WTC11 (cell line): ENCODE measurements around the gene POP5. TPM values are rescaled to one million over a fixed set of nuclear protein-coding genes. Genes with fewer than 3 reads are reported as not detected.

ENCODE experiments used
- ATAC-seq: fragments of 200-7000 bp; cut with Tn5 transposase; 2 replicates; pipeline ENCODE4 v1.10.0; 2021; ENCODE audit warnings: mild to moderate bottlenecking, moderate library complexity
- CTCF ChIA-PET: fragments of 300-600 bp; sonication (Branson Sonifier 250); formaldehyde crosslinking; loops from one replicate; lab custom pipeline; 2021; ENCODE audit warnings: antibody characterized with exemption; lab: Charles Lee
- POLR2A ChIA-PET: fragments of 350-600 bp; sonication (Branson Sonifier 250); formaldehyde crosslinking; loops from one replicate; lab custom pipeline; 2021; ENCODE audit warnings: antibody characterized with exemption; lab: Charles Lee
- DNase-seq: peaks from one replicate; pipeline ENCODE4 v3.0.0; 2021; ENCODE audit warnings: low spot score
- H3K27ac Mint-ChIP-seq: 2 replicates; pipeline ENCODE4 v1.8.0; 2021; ENCODE audit warnings: mixed read lengths
- H3K27me3 Mint-ChIP-seq: 2 replicates; pipeline ENCODE4 v1.8.0; 2021; ENCODE audit warnings: low read depth, mild to moderate bottlenecking, moderate library complexity, mixed read lengths
- H3K36me3 Mint-ChIP-seq: 2 replicates; pipeline ENCODE4 v1.8.0; 2021; ENCODE audit warnings: mixed read lengths
- H3K4me1 Mint-ChIP-seq: 2 replicates; pipeline ENCODE4 v1.8.0; 2022; ENCODE audit warnings: mixed read lengths
- H3K4me3 Mint-ChIP-seq: 2 replicates; pipeline ENCODE4 v1.8.0; 2021; ENCODE audit warnings: mild to moderate bottlenecking, moderate library complexity, mixed read lengths
- H3K9me3 Mint-ChIP-seq: 2 replicates; pipeline ENCODE4 v1.8.0; 2021; ENCODE audit warnings: mixed read lengths
- ATF2 ChIP-seq: sonication (generic); formaldehyde crosslinking; IDR thresholded peaks from 2 replicates; pipeline ENCODE4 v1.8.1; 2022; ENCODE audit warnings: low read depth, missing genetic modification reagents, borderline replicate concordance
- ATF3 ChIP-seq: sonication (generic); formaldehyde crosslinking; conservative IDR thresholded peaks from 2 replicates; pipeline ENCODE4 v1.8.1; 2022; ENCODE audit warnings: mild to moderate bottlenecking, missing genetic modification reagents
- CDX4 ChIP-seq: fragments of 250-450 bp; sonication (Bioruptor Pico); IDR thresholded peaks from 2 replicates; pipeline ENCODE4 v1.9.0; 2021; ENCODE audit warnings: moderate library complexity, mild to moderate bottlenecking, inconsistent platforms, borderline replicate concordance
- E2F4 ChIP-seq: sonication (generic); formaldehyde crosslinking; IDR thresholded peaks from 2 replicates; pipeline ENCODE4 v1.8.1; 2022; ENCODE audit warnings: low read depth, mild to moderate bottlenecking, moderate library complexity, missing genetic modification reagents, borderline replicate concordance
- ESRRA ChIP-seq: sonication (generic); formaldehyde crosslinking; IDR thresholded peaks from 2 replicates; pipeline ENCODE4 v1.8.1; 2022; ENCODE audit warnings: mild to moderate bottlenecking, missing genetic modification reagents, borderline replicate concordance
- GABPB1 ChIP-seq: sonication (generic); formaldehyde crosslinking; IDR thresholded peaks from 2 replicates; pipeline ENCODE4 v1.8.1; 2023; ENCODE audit warnings: mild to moderate bottlenecking, missing genetic modification reagents
- MLX ChIP-seq: sonication (generic); formaldehyde crosslinking; IDR thresholded peaks from 2 replicates; pipeline ENCODE4 v1.8.1; 2023; ENCODE audit warnings: mild to moderate bottlenecking, missing genetic modification reagents, moderate library complexity
- MYBL2 ChIP-seq: sonication (generic); formaldehyde crosslinking; IDR thresholded peaks from 2 replicates; pipeline ENCODE4 v1.8.1; 2023; ENCODE audit warnings: mild to moderate bottlenecking, moderate library complexity, missing genetic modification reagents
- NFATC4 ChIP-seq: fragments of 250-450 bp; sonication (Bioruptor Pico); IDR thresholded peaks from 2 replicates; pipeline ENCODE4 v1.9.0; 2021; ENCODE audit warnings: mild to moderate bottlenecking
- NFYB ChIP-seq: sonication (generic); formaldehyde crosslinking; conservative IDR thresholded peaks from 2 replicates; pipeline ENCODE4 v1.8.0; 2022; ENCODE audit warnings: low read depth, missing genetic modification reagents
- PRRX2 ChIP-seq: fragments of 250-450 bp; sonication (Bioruptor Pico); IDR thresholded peaks from 2 replicates; pipeline ENCODE4 v1.8.0; 2021; ENCODE audit warnings: mild to moderate bottlenecking
- RORB ChIP-seq: fragments of 250-450 bp; sonication (Bioruptor Pico); IDR thresholded peaks from 2 replicates; pipeline ENCODE4 v1.9.0; 2021; ENCODE audit warnings: mild to moderate bottlenecking
- STAT6 ChIP-seq: sonication (generic); formaldehyde crosslinking; conservative IDR thresholded peaks from 2 replicates; pipeline ENCODE4 v1.8.1; 2023; ENCODE audit warnings: mild to moderate bottlenecking, low read depth, missing genetic modification reagents, moderate library complexity
- USF1 ChIP-seq: sonication (generic); formaldehyde crosslinking; IDR thresholded peaks from 2 replicates; pipeline ENCODE4 v1.8.0; 2022; ENCODE audit warnings: mild to moderate bottlenecking, missing genetic modification reagents
- USF2 ChIP-seq: sonication (generic); formaldehyde crosslinking; IDR thresholded peaks from 2 replicates; pipeline ENCODE4 v1.8.1; 2023; ENCODE audit warnings: mild to moderate bottlenecking, missing genetic modification reagents, moderate library complexity
- ZNF138 ChIP-seq: sonication (generic); formaldehyde crosslinking; conservative IDR thresholded peaks from 2 replicates; pipeline ENCODE4 v1.8.1; 2022; ENCODE audit warnings: mild to moderate bottlenecking, moderate library complexity, missing genetic modification reagents
- ZNF232 ChIP-seq: sonication (generic); formaldehyde crosslinking; IDR thresholded peaks from 2 replicates; pipeline ENCODE4 v1.8.0; 2022; ENCODE audit warnings: mild to moderate bottlenecking, missing genetic modification reagents
- ZNF416 ChIP-seq: fragments of 250-450 bp; sonication (Bioruptor Pico); IDR thresholded peaks from 2 replicates; pipeline ENCODE4 v1.9.0; 2021; ENCODE audit warnings: mild to moderate bottlenecking, inconsistent platforms
- ZNF425 ChIP-seq: fragments of 250-450 bp; sonication (Bioruptor Pico); conservative IDR thresholded peaks from 2 replicates; pipeline ENCODE4 v1.9.0; 2021; ENCODE audit warnings: mild to moderate bottlenecking
- ZNF512 ChIP-seq: sonication (generic); formaldehyde crosslinking; IDR thresholded peaks from 2 replicates; pipeline ENCODE4 v1.8.1; 2022; ENCODE audit warnings: missing genetic modification reagents, borderline replicate concordance
- total RNA-seq: library from RNA; stranded (reverse); gene quantifications from 3 replicates; pipeline ENCODE4 v1.2.3, GENCODE V29; 2021

The POP5 gene
- total RNA-seq, 1 experiment from 2014 or later, result 54.7 TPM

- TF ChIP-seq ZNF425, result no peak
- TF ChIP-seq NFATC4 (CRISPR knock-in tag), result no peak
- TF ChIP-seq STAT6 (CRISPR knock-in tag), result no peak
- TF ChIP-seq RORB (CRISPR knock-in tag), result no peak
- no peak for TF ChIP-seq USF2 (CRISPR knock-in tag)
- no peak for TF ChIP-seq MLX (CRISPR knock-in tag)
- TF ChIP-seq ZNF138, result no peak
These were observed 47.7 kb upstream of the POP5 start (continued) for GRCh38 chr12:120628919-120629318.

- H3K9me3 Mint-ChIP-seq, result no peaks in the 10 kb centered on the region
- no peaks in the 10 kb centered on the region for H3K36me3 Mint-ChIP-seq
- POLR2A ChIA-PET, result interaction anchor here (0.7 kb wide), 1 partner anchor 44 kb away, joined by 3 read pairs; the partner anchor contains the start of gene POP5
- ATAC-seq (peak; percentile 54), DNase-seq (peak; percentile 69)
- CTCF ChIA-PET, result interaction anchor here (0.6 to 9.9 kb wide), 11 partner anchors 11 to 347 kb away, joined by 3 to 79 read pairs (median 3); partner anchors contain the start of genes CABP1 and POP5
- H3K4me1 Mint-ChIP-seq, result peaks cover 6% of the 10 kb centered on the region
- H3K4me3 Mint-ChIP-seq, result no peak overlapping the region
- no peaks in the 10 kb centered on the region for H3K27me3 Mint-ChIP-seq
- H3K27ac Mint-ChIP-seq, result no peak overlapping the region
- peak; percentile 49 for TF ChIP-seq USF1 (CRISPR knock-in tag)
- no peak for TF ChIP-seq GABPB1 (CRISPR knock-in tag)
- TF ChIP-seq PRRX2, result no peak
- no peak for TF ChIP-seq E2F4 (CRISPR knock-in tag)
- TF ChIP-seq ATF3 (CRISPR knock-in tag), result no peak
- no peak for TF ChIP-seq NFYB (CRISPR knock-in tag)
- TF ChIP-seq CDX4, result no peak
- no peak for TF ChIP-seq ZNF416 (CRISPR knock-in tag)
- TF ChIP-seq USF2 (CRISPR knock-in tag), result peak; percentile 55; the same call in 1 of the 2 replicates
- no peak for TF ChIP-seq ATF2 (CRISPR knock-in tag)
- no peak for TF ChIP-seq MYBL2 (CRISPR knock-in tag)
- no peak for TF ChIP-seq ZNF232 (CRISPR knock-in tag)
- no peak for TF ChIP-seq ZNF512 (CRISPR knock-in tag)
- TF ChIP-seq ESRRA (CRISPR knock-in tag), result no peak
These were observed 44.6 kb upstream of the POP5 start for GRCh38 chr12:120625557-120626419.
